Measurements from ENCODE around the gene POFUT2.

POFUT2 gene

GRCh38 chr21:45306453-45306831 is 18.7 kb upstream of the POFUT2 start:
- no peak for TF ChIP-seq CTCF (conservative IDR thresholded peaks at IDR 0.05)
- no peak overlapping the region for H3K27ac ChIP-seq

- H3K27ac ChIP-seq: no peak overlapping the region
- TF ChIP-seq CTCF (conservative IDR thresholded peaks at IDR 0.05): no peak
These were observed 18.1 kb upstream of the POFUT2 start for GRCh38 chr21:45305836-45306235.

GRCh38 chr21:45304945-45305344 is 17.2 kb upstream of the POFUT2 start:
- no peak overlapping the region for H3K27ac ChIP-seq
- no peak for TF ChIP-seq CTCF (conservative IDR thresholded peaks at IDR 0.05)

GRCh38 chr21:45304476-45304830 is 16.8 kb upstream of the POFUT2 start:
- TF ChIP-seq CTCF (conservative IDR thresholded peaks at IDR 0.05): no peak

GRCh38 chr21:45303751-45304475 is 16.2 kb upstream of the POFUT2 start:
- no peak overlapping the region for H3K27ac ChIP-seq
- TF ChIP-seq CTCF (conservative IDR thresholded peaks at IDR 0.05): no peak

More at GRCh38 chr21:45304476-45304830, 16.8 kb upstream of the POFUT2 start:
- no peak overlapping the region for H3K27ac ChIP-seq

GRCh38 chr21:45303091-45303615 is 15.5 kb upstream of the POFUT2 start:
- no peak overlapping the region for H3K27ac ChIP-seq
- no peak for TF ChIP-seq CTCF (conservative IDR thresholded peaks at IDR 0.05)

- no peak overlapping the region for H3K27ac ChIP-seq
These were observed 14.7 kb upstream of the POFUT2 start for GRCh38 chr21:45302082-45303061.

More at GRCh38 chr21:45302082-45303061, 14.7 kb upstream of the POFUT2 start:
- TF ChIP-seq CTCF (conservative IDR thresholded peaks at IDR 0.05): no peak

Data from VCaP (cell line).